SW480 (cell line): ENCODE measurements around the gene SEPTIN14.
"Not testable (repeated sequence)": the region's sequence is repeated elsewhere in the genome, so short reads cannot be mapped to it uniquely, and the experiment has no call there.

ENCODE experiments used
- DNase-seq: peaks from one replicate; pipeline ENCODE4 v3.0.0-alpha.2; 2016; ENCODE audit warnings: low spot score

SEPTIN14 gene

DNA sequence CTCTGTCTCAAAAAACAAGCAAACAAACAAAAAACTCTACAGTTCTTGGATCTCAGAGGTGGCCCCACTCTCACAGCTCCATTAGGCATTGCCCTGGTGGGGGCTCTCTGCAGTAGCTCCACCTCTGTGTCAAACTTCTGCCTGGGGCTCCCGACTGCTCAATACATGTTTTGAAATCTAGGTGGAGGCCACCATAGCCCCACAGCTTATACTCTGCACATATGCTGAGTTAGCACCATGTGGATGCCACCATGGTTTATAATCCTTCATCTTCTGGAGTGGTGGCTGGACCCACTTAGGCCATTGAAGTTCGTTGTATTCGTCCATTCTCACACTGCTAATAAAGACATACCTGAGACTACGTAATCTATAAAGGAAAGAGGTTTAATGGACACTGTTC is 78.4 kb downstream of the SEPTIN14 start:
- DNase-seq, result no peak

DNA sequence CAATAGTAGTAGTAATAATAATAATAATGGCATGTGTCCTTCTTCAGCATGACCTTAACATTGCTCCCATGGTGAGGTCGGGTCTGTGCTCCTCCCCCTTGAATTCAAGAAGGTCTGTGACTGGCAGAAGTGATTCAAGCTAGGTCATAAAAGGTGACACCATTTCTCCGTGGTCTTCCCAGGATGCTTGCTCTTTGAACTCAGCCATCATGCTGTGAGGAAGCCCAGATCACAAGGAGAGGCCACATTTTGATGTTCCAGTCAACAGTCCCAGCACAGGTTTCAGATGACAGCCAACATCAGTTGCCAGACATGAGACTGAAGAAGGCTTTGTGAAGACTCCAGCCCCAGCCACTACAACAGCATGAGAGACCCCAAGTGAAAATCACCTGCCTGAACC is 83.9 kb downstream of the SEPTIN14 start:
- peak; percentile 23 for DNase-seq

DNA sequence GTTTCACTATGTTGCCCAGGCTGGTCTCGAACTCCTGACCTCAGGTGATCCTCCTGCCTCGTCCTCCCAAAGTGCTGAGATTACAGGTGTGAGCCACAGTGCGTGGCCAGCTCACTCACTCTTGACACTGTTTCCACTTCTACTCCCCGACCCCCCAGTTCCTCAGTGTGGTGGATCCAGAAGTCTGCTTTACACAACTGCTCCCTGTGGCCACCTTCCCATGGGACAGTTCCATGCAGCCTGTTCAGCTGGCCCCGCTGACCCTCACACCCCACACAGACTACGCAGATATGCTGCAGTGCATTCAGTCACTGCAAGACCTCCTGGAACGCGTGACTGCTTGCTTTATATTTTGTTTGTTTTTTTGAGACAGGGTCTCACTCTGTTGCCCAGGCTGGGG is 86.4 kb downstream of the SEPTIN14 start:
- no peak for DNase-seq

DNA sequence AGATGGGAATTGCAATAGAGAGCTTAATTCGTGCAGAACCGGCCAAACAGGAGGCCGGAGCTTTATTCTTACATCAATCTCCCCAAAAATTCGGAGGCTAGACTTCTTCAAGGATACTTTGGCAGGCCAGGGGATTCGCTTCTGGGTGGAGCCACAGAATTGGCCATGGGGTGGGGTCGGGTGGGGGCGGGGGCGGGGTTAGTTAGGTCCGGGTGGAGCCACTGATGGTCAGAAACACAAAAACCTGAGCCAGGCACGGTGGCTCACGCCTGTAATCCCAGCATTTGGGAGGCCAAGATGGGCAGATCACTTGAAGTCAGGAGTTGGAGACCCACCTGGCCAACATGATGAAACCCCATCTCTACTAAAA is 87.5 kb downstream of the SEPTIN14 start:
- DNase-seq, result no peak

DNA sequence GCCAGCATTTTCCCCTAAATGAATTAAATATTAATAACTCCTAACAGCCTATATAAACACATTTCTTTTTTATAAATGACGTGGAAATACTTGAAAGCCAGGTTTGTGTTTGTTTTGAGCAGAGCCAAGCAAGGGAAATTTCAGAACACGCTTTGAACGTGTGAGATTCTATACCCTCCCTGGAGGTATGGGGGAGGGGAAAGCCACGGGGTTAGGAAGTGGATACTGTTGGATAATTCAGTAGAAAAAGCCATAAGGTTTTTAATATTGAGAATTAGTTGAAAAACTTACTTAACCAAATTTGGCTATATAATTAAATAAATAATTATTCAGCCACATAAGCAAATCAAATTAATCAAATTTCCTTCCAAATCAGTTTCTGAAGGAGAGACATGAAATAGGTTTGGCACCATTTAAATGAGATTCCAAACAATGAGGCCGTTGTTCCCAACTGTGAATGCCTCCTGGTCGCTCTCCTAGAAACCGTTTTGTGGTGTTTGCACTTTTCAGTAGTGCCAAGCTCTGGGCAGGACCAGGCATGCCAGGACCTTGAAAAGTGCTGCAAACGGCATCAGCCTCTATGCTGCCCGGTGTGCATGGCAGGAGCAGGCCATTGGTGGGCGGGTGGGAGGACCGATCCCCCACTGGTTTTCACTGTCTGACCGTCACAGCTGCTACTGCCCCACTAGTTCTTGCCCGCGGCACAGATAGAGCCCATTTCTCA is 88.1 kb downstream of the SEPTIN14 start:
- peak; percentile 98 for DNase-seq

DNA sequence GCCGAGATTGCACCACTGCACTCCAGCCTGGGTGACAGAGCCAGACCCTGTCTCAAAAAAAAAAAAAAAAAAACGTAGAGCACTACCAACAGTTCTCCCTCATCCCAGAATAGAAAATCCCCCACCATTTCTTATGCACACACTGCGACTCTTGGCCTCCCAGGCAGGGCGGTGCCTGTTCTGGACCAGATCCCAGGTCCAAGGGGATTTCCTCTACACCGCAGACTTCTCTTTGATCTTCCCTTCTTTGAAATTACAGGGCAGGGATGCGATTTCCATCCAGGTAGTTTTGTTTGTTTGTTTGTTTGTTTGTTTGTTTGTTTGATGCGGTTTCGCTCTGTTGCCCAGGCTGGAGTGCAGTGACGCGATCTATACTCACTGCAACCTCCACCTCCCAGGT is 91.8 kb downstream of the SEPTIN14 start:
- peak; percentile 89 for DNase-seq

DNA sequence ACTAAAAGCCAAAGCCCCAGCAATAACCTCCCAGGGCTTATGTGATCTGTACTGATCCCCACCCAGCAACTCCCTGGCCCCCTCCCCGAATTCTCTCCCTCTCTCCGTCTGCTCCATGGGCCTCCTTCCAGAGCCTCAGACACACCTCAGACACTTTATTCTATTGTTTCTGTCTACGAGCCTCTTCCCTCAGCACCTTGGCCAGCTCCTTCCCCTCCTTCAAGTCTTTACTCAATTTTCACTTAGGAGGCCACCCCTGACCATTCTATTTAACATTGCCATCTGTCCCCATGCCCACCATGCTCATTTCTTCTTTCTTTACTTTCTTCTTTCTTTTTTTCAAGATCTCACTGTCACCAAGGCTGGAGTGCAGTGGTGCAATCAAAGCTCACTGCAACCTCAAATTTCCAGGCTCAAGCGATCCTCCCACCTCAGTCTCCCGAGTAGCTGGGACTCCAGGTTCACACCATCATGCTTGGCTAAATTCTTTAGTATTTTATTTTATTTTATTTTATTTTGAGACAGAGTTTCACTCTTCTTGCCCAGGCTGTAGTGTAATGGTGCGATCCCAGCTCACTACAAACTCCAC is 109.2 kb downstream of the SEPTIN14 start:
- not testable (repeated sequence) for DNase-seq

DNA sequence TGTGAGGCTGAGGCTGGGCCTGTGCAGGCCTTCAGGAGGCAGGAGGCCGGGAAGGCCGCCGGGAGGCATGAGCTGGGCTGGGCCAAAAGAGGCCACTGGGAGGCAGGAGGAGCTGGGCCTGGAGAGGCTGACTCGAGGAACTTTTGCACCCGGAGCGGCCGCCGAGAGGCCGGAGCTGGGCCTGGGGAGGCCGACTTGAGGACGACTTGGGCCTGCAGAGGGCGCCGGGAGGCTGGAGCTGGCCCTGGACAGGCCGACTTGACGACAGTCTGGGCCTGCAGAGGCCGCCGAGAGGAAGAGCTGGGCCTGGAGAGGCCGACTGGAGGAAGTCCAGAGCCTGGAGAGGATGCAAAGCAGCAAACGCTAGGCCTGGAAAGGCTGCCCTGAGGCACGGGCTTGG is 117.8 kb downstream of the SEPTIN14 start:
- DNase-seq, result not testable (repeated sequence)
